SK-N-SH (cell line): Measurements from ENCODE around the gene MEGF10. TPM values are rescaled to one million over a fixed set of nuclear protein-coding genes. Genes with fewer than 3 reads are reported as not detected.

Experiments
- CTCF ChIA-PET: fragments of 300-600, 350-600 bp; formaldehyde crosslinking; extraction: SDS; loops from one replicate; lab custom pipeline; 2021; lab: Yijun Ruan, JAX
- POLR2A ChIA-PET: fragments of 350-600 bp; sonication (Branson Sonifier 250); formaldehyde crosslinking; extraction: SDS; loops from one replicate; lab custom pipeline; 2020; ENCODE audit warnings: antibody characterized with exemption, inconsistent platforms; lab: Yijun Ruan, JAX
- DNase-seq: peaks from one replicate; pipeline ENCODE4 v3.0.0; 2012
- H2AFZ ChIP-seq: fragments of 200-600 bp; sonication (generic); 2 replicates; pipeline ENCODE4 v1.8.1; 2016; ENCODE audit warnings: antibody characterized with exemption, mild to moderate bottlenecking, low read depth
- H3F3A ChIP-seq: fragments of 200-600 bp; sonication (generic); replicated peaks from 2 replicates; pipeline ENCODE3; 2016; ENCODE audit warnings: antibody characterized with exemption, mild to moderate bottlenecking; ENCODE audit not compliant: insufficient read depth
- H3K27ac ChIP-seq, 2 experiments: fragments of 200-500 bp in 1 of 2; fragments of 200-600 bp in 1 of 2; sonication (Bioruptor generic) in 1 of 2; sonication (generic), shearing (Covaris generic) in 1 of 2; 2 replicates each; pipeline versions ENCODE4 v1.5.1 to v1.6.1; 2014 to 2016; ENCODE audit warnings: low read depth in 2 of 2, inconsistent platforms in 1 of 2, low read length in 1 of 2, mild to moderate bottlenecking in 1 of 2, mixed read lengths in 1 of 2
- H3K27me3 ChIP-seq: fragments of 200-600 bp; sonication (generic), shearing (Covaris generic); 2 replicates; pipeline ENCODE4 v1.6.1; 2016; ENCODE audit warnings: mixed run types; ENCODE audit not compliant: insufficient read depth
- H3K36me3 ChIP-seq, 2 experiments: fragments of 200-500 bp in 1 of 2; fragments of 200-600 bp in 1 of 2; sonication (Bioruptor generic) in 1 of 2; sonication (generic) in 1 of 2; replicated peaks in 1 of 2; 2 replicates each; pipeline versions ENCODE3 to v1.5.1; 2014 to 2016; ENCODE audit warnings: low read length in 1 of 2, mild to moderate bottlenecking in 1 of 2; ENCODE audit not compliant: insufficient read depth in 2 of 2, control insufficient read depth in 1 of 2
- H3K4me1 ChIP-seq, 2 experiments: fragments of 200-500 bp in 1 of 2; fragments of 200-600 bp in 1 of 2; sonication (Bioruptor generic) in 1 of 2; sonication (generic), shearing (Covaris generic) in 1 of 2; 2 replicates each; pipeline versions ENCODE4 v1.5.1 to v1.6.1; 2014 to 2016; ENCODE audit warnings: low read depth in 1 of 2, low read length in 1 of 2, mixed run types in 1 of 2; ENCODE audit not compliant: insufficient read depth in 2 of 2, control insufficient read depth in 1 of 2
- H3K4me2 ChIP-seq: fragments of 200-600 bp; sonication (generic), shearing (Covaris generic); 2 replicates; pipeline ENCODE4 v1.6.1; 2017; ENCODE audit warnings: mixed run types
- H3K4me3 ChIP-seq, 2 experiments: fragments of 200-500 bp in 1 of 2; fragments of 200-600 bp in 1 of 2; sonication (Bioruptor generic) in 1 of 2; sonication (generic), shearing (Covaris generic) in 1 of 2; 2 replicates each; pipeline versions ENCODE4 v1.5.1 to v1.8.1; 2014 to 2016; ENCODE audit warnings: low read depth in 2 of 2, inconsistent platforms in 1 of 2, low read length in 1 of 2, mild to moderate bottlenecking in 1 of 2, mixed read lengths in 1 of 2, moderate library complexity in 1 of 2
- H3K79me2 ChIP-seq: fragments of 200-600 bp; sonication (generic); 2 replicates; pipeline ENCODE4 v1.8.1; 2017; ENCODE audit warnings: mild to moderate bottlenecking; ENCODE audit not compliant: insufficient read depth
- H3K9ac ChIP-seq: fragments of 200-600 bp; sonication (generic); 2 replicates; pipeline ENCODE4 v1.6.1; 2017; ENCODE audit warnings: mixed run types
- H3K9me2 ChIP-seq: fragments of 200-600 bp; sonication (generic); 2 replicates; pipeline ENCODE4 v1.6.1; 2017; ENCODE audit warnings: mixed run types
- H3K9me3 ChIP-seq: fragments of 200-600 bp; sonication (generic); 2 replicates; pipeline ENCODE4 v1.6.1; 2017; ENCODE audit warnings: mixed run types, mild to moderate bottlenecking, moderate library complexity
- H4K20me1 ChIP-seq: fragments of 200-600 bp; sonication (generic); 2 replicates; pipeline ENCODE4 v1.6.1; 2017; ENCODE audit warnings: mild to moderate bottlenecking, mixed run types; ENCODE audit not compliant: insufficient read depth
- EP300 ChIP-seq, 2 experiments: IDR thresholded peaks; 2 replicates each; pipeline versions ENCODE4 v1.4.0 to v1.6.1; 2012; ENCODE audit warnings: borderline replicate concordance in 1 of 2, low read depth in 1 of 2, low read length in 1 of 2
- GABPA ChIP-seq: IDR thresholded peaks from 2 replicates; pipeline ENCODE4 v1.4.0; 2012; ENCODE audit warnings: low read depth, mild to moderate bottlenecking
- IRF3 ChIP-seq: fragments of 150-350 bp; IDR thresholded peaks from 2 replicates; pipeline ENCODE4 v1.6.1; 2016; ENCODE audit warnings: mild to moderate bottlenecking, low read depth, low read length
- JUND ChIP-seq: IDR thresholded peaks from 2 replicates; pipeline ENCODE4 v1.4.0; 2012
- MEF2A ChIP-seq: IDR thresholded peaks from 2 replicates; pipeline ENCODE4 v1.4.0; 2012; ENCODE audit warnings: low read depth, borderline replicate concordance
- NFIC ChIP-seq: IDR thresholded peaks from 2 replicates; pipeline ENCODE4 v1.4.0; 2012; ENCODE audit warnings: borderline replicate concordance
- NRF1 ChIP-seq: IDR thresholded peaks from 2 replicates; pipeline ENCODE4 v1.6.1; 2012; ENCODE audit warnings: low read depth, mild to moderate bottlenecking, low read length
- POLR2AphosphoS5 ChIP-seq: IDR thresholded peaks from 2 replicates; pipeline ENCODE4 v1.6.1; 2012; ENCODE audit warnings: low read depth, low read length
- RAD21 ChIP-seq: IDR thresholded peaks from 2 replicates; pipeline ENCODE4 v1.6.1; 2012; ENCODE audit warnings: mild to moderate bottlenecking, low read length
- RCOR1 ChIP-seq: fragments of 150-350 bp; IDR thresholded peaks from 2 replicates; pipeline ENCODE4 v1.6.1; 2017; ENCODE audit warnings: antibody characterized with exemption, low read length
- SIN3A ChIP-seq: IDR thresholded peaks from 2 replicates; pipeline ENCODE4 v1.6.1; 2012; ENCODE audit warnings: low read depth, mild to moderate bottlenecking, low read length, moderate library complexity, borderline replicate concordance
- TEAD4 ChIP-seq: IDR thresholded peaks from 2 replicates; pipeline ENCODE4 v1.4.0; 2012; ENCODE audit warnings: mild to moderate bottlenecking, borderline replicate concordance; ENCODE audit not compliant: insufficient read depth
- USF1 ChIP-seq: IDR thresholded peaks from 2 replicates; pipeline ENCODE4 v1.4.0; 2012; ENCODE audit warnings: low read depth, borderline replicate concordance
- YY1 ChIP-seq: IDR thresholded peaks from 2 replicates; pipeline ENCODE4 v1.4.0; 2012; ENCODE audit warnings: low read depth, mild to moderate bottlenecking
- WGBS: methylation state at CpG from one replicate; pipeline ENCODE4 v1.1.6; 2017; ENCODE audit warnings: low lambda C conversion rate; 5-methylcytosine and 5-hydroxymethylcytosine counted together
- polyA plus RNA-seq, 3 experiments: library from polyadenylated mRNA; depleted of rRNA; stranded (reverse); fragments of >200 nt; gene quantifications; 2 replicates each; pipeline ENCODE4 v1.2.3, GENCODE V29; 2012

The MEGF10 gene
- polyA plus RNA-seq, 1 of the 3 experiments (the other 2 are of a cell fraction): 1.1 TPM

- CTCF ChIA-PET: no interaction called here
- TF ChIP-seq TEAD4 (no peak), MEF2A (no peak), GABPA (no peak), RAD21 (no peak), JUND (no peak)
- TF ChIP-seq, all 33 proteins: peak for 0
- Histone ChIP-seq H3K4me3 (no peak overlapping the region), H3K79me2 (no peaks in the 10 kb centered on the region), H4K20me1 (no peaks in the 10 kb centered on the region), H3K27me3 (no peaks in the 10 kb centered on the region), H3K9me3 (no peaks in the 10 kb centered on the region), H3K9ac (no peak overlapping the region), H2AFZ (no peak overlapping the region), H3F3A (peaks cover 13% of the 10 kb centered on the region), H3K4me1 (peaks cover 2 to 8% of the 10 kb centered on the region in 2 experiments; a peak in 3 of 4 replicates), H3K9me2 (no peaks in the 10 kb centered on the region), H3K36me3 (no peaks in the 10 kb centered on the region), H3K27ac (no peak overlapping the region), H3K4me2 (no peak overlapping the region)
- 79% methylated on average over 1 of the region's 1 CpG for WGBS
- POLR2A ChIA-PET: no interaction called here
- peak; percentile 19 for DNase-seq
These were observed 85.0 kb downstream of the MEGF10 start for GRCh38 chr5:127375544-127376091.

GRCh38 chr5:127377651-127378050 is 87.1 kb downstream of the MEGF10 start:
- Histone ChIP-seq H3F3A (no peaks in the 10 kb centered on the region), H3K27me3 (no peaks in the 10 kb centered on the region), H2AFZ (no peak overlapping the region), H3K9ac (no peak overlapping the region), H3K36me3 (no peaks in the 10 kb centered on the region), H3K27ac (no peak overlapping the region), H3K4me1 (peaks cover 0 to 2% of the 10 kb centered on the region in 2 experiments; a peak in 1 of 4 replicates), H3K4me2 (no peak overlapping the region), H3K9me2 (no peaks in the 10 kb centered on the region), H3K9me3 (no peaks in the 10 kb centered on the region), H3K79me2 (no peaks in the 10 kb centered on the region), H3K4me3 (no peak overlapping the region), H4K20me1 (no peaks in the 10 kb centered on the region)
- no peak for TF ChIP-seq USF1
- no peak for TF ChIP-seq MEF2A
- no peak for TF ChIP-seq NFIC
- TF ChIP-seq IRF3: no peak
- no peak for TF ChIP-seq GABPA
- no peak for TF ChIP-seq RCOR1
- TF ChIP-seq SIN3A: no peak
- no peak for TF ChIP-seq EP300 (IDR thresholded peaks at IDR 0.05; ENCODE audit: borderline replicate concordance in 1 of 2, low read depth in 1 of 2, low read length in 1 of 2)
- no peak for TF ChIP-seq NRF1
- no peak for TF ChIP-seq YY1
- no peak for TF ChIP-seq POLR2AphosphoS5
- 85% methylated on average over 8 of the region's 8 CpGs for WGBS
- ChIA-PET CTCF (no interaction called here), POLR2A (no interaction called here)
- no peak for DNase-seq
